D341Med (cell line): ENCODE results near the gene NSFL1C.
"Not testable (repeated sequence)": the region's sequence is repeated elsewhere in the genome, so short reads cannot be mapped to it uniquely, and the experiment has no call there.

Source experiments
- DNase-seq: peaks from one replicate; pipeline ENCODE4 v3.0.0; 2012; ENCODE audit warnings: low spot score

The NSFL1C gene

DNA sequence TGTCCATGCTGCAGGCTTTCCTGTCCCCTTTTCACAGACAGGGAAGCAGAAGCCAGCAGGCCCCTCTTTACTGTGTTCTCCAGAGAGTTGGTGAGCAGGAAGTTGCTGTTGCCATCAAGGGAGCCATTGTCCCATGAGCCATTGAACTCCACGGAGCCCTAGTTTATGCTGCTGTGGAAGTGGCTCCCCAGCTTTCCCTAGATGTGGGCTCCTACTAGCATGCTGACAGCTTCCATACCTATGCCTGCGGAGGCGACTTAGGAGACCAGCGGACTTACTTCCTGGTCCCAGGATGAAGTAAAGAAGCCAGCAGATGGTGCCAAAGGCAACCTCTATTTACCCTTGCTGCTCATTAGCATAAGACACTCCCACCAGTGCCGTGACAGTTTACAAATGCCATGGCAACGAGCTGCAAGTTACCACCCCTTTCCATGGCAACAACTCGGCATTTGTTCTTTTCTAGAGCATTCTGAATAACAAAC lies 43.0 kb downstream of the NSFL1C start:
- peak; percentile 47 for DNase-seq

DNA sequence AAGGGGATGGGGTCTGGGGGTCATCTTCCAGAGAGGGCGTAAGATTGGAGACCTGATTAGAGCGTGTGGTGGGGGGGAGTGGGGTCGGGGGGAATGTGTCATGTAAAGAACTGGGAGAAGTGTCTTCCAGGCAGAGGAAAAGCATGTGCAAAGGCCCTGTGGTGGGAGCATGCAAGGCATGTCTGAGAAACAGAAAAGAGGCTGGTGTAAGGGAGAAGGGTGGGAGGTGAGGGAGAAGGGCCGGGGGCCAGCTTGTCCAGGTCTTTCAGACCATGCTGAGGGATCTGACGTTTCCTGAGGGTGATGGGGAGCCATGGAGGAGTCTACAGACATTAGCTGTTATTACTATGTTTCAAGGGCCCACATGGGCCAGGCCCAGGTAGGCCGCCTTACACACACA lies 43.4 kb downstream of the NSFL1C start:
- DNase-seq = no peak

DNA sequence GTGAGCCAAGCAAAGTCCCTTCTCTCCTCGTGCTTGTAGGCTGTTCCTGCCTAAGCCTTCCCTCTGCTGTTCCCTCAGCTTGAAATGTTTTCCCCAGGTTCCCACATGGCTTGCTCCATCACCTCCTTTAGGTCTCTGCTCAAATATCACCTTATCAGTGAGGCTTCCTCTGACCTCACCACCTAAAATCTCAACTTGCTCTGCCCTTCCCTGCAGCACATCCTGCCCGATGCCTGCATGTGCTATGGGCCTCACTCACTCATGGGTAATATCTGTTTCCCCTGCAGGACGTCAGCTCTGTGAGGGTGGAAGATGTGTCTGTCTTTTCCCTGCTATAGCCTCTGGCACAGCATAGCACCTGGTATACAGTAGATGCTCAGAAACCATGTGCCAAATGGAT lies 43.9 kb downstream of the NSFL1C start:
- DNase-seq = no peak

DNA sequence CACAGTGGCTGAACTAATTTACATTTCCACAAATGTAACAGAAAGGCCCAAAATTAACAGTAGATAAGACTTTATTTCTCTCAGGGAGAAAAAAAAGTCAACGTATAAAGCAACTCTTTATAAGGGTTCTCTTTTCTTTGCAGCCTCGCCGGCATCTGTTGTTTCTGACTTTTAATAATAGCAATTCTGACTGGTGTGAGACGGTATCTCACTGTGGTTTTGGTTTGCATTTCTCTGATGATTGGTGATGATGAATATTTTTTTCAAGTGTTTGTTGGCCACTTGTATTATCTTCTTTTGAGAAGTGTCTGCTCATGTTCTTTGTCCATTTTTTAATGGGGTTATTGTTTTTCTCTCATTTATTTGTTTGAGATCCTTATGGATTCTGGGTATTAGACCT lies 46.6 kb downstream of the NSFL1C start:
- DNase-seq = no peak

DNA sequence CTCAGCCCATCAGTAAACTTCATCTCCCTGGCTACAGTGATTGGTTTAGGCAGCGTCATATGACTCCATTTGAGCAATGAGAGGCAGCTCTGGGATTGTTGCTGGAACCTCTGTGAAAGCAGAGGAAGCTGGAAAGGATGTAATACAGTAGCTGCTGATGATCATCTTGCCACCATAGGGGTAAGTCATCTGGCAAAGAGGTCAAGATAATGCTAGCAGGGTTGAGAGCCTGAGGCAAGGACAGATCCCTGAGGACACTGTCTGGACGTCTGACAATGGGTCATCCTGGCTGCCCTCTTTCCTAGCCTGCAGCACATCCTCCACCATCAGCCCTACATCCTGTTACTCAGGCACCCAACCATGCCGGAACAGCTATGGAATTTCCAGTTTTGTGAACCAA lies 48.3 kb downstream of the NSFL1C start:
- DNase-seq = no peak

DNA sequence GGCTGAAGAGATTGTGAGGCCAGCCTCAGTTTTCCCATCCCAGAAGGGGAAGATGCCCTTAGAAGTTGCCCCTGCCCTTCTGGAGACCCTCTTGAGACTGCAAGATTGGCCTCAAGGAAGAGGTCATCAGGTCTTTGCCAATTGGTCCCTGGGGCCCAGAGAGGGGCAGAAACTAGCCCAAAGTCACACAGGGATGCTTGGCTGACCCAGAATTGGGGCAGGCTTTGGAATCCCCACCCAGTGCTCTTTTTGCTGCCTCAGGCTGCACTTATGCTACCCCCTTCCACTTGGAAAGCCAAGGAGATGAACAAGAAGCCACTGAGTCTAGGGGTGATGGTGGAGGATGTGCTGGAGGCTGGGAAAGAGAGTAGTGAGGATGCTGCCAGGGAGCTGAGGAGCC lies 48.9 kb downstream of the NSFL1C start:
- no peak for DNase-seq

DNA sequence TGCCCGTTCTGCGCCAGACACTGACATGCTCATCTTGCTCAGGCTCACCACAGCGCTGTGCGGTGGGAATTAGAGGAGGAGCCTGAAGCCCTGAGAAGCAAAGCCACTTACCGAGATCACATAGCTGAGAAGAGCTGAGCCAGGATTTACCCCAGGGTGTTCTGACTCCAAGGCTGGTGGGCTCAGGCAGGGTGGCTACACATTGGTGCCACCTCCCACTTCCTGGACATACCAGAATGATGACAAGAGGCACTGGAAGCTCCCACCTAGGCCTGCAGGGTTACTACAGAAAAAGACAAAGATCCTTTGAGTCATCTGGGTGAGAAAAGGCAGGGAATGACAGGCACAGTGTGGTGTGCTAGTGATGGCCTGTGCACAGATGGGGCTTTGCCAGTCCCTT lies 49.4 kb downstream of the NSFL1C start:
- DNase-seq = peak; percentile 43

DNA sequence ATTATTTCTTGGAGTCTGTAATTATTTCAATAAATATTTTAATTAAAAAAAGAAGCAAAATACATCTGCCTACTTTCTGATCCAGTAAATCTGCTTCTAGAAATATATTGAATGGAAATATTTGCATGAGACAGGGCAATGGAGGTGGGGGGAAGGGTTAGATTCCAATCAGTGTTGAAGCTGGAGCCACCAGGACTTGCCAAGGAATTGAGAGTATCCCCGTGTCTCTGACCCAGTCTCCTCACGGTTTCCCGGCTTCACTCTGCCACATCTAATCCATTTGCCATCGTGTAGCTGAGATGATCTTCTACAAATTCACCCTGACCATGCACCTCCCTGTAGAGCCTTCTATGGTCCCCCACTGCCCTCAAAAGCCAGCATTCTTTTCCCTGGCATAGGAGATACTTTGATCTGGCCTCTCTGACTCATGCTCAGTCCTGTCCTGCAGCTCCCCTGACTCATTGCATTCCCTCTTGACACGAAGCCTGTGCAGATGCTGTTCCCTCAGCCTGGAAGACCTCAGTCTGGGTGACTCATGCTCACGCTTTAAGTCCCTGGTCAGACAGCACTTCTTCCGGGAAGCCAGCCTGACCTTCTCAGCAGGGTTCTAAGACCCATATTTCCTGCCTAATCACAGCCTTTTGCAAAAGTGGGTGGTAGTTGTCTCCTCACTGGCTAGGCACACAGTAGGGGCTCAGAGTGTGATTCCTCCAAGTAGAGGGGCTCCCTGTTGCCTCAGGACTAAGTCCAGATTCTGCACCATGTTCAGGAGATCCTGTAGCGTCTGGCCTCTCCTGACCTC lies 50.8 kb downstream of the NSFL1C start:
- DNase-seq = no peak

DNA sequence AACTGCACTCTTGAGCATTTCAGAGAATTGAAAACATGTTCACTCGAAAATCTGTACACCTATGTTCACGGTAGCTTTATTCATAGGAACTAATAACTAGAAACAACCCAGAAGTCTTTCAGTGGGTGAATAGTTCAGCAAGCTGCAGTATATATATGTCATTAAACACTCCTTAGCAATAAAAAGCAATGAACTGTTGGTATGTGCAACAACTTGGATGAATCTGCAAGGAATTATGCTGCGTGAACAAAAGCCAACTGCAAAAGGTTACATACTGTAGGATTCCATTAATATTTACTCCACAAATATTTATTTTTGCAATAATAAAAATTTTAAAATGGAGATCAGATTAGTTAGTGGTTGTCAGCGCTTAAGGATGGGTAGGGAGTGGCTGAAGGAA lies 51.7 kb downstream of the NSFL1C start:
- no peak for DNase-seq

DNA sequence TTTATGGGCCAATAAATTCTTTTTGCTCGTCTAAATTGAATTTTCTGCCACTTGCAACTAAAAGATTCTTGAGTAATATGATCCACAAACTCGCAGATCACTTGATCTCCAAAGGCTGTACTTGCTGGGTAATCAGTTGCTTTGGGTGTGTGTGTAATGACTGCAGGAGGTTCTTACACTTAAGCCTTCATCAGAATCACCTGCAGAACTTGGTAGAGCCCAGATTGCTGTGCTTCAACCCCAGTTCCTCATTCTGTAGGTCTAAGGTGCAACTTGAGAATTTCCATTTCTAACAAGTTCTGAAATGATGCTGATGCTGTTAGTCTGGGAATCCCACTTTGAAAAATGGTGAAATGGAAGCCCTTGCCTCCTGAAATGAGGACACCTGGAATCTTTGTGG lies 60.8 kb downstream of the NSFL1C start:
- no peak for DNase-seq

DNA sequence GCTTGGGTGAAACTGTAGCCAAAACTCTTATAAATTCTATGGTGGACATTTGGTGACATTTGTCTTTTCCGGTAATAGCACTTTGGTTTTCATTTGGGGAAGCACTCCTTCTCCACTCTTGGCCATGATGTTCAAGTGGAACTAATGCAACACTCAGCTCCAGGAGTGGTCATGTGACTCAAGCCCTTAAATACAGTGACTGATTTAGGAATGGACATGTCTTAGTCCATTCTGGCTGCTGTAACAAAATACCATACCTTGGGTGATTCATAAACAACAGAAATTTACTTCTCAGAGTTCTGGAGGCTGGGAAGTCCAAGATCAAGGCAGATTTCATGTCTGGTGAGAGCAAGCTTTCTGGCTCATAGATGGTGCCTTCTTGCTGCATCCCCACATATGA lies 63.0 kb downstream of the NSFL1C start:
- DNase-seq = no peak

DNA sequence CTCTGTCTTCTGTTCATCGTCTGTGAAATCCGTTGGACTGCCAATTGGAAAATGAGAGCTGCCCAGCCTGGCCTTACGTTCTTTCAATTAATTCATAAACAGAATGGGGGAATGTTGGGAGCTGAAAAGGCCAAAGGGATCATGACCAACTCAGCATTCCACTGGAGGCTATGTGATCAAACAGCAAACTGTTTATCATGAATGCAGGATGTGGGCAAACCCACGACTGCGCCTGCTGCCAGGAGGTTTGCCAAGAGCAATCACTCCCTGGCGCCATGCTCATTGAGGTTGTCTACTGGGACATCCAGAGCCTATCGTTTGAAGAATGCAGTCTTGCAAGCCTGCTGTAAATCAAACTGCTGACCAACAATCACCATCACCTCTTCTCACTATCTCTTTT lies 64.5 kb downstream of the NSFL1C start:
- no peak for DNase-seq

DNA sequence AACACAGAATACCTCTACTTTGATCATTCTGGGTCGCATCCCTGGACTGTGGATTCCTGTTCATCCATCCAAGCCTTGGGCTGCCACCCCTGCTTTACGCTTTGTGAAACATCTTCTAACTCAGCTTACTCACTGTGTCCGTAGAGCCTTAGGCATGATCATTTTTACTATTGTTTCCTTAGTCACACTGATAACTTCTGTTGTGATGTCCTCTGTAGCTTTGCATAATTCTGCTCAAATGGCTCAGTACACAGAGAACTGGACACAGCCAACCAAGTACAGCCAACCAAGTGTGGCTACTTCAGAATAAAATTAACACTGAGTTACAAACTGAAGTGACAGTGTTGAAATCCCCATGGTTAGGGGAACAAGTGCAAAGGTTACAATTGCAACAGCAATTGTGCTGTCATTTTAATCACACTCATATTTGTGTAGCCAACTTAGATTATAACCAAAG lies 65.2 kb downstream of the NSFL1C start:
- no peak for DNase-seq

DNA sequence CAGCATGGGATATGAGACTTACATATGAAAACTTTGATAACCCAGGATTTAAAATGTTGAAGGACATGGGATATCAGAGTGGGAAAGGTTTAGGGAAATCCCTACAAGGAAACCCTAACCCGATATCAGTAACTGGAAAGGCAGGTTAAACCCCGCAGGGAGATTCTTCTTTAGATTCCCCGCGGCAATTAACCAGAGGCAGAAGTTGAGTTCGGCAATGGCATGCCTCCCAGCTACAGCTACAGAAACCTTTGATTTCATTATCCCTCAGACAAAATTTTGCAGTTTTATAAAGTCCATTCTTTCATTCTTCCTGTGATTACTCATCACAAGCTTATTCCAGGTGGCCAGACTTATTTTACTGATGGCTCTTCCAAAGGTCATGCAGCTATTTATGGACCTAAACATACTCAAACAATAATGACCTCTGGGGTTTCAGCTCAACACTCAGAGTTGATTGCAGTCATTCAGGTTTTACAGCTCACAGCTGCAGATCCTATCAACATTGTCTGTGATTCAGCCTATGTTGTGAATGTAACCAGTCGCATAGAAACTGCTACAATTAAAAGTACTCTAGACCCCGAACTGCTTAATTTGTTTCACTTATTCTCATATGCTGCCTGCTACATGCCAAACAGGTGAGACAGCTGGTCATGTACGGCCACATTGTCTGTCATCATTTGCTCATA lies 66.8 kb downstream of the NSFL1C start:
- not testable (repeated sequence) for DNase-seq

DNA sequence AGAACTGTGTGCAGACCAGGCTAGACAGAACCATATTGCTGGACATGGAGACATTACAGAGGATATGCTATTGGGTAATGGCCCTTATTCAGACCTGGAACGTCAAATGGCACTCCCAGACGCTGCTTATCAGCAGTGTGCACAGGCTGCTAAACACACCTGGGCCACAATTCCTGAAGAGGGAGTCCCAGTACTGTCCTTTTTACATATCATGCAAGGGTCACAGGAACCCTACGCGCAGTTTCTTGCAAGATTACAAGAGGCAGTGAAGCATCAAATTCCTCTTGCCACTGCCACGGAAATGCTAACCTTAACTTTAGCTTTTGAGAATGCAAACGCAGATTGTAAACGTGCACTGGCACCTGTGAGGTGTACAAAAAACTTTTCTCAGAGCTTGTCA lies 68.5 kb downstream of the NSFL1C start:
- not testable (repeated sequence) for DNase-seq

DNA sequence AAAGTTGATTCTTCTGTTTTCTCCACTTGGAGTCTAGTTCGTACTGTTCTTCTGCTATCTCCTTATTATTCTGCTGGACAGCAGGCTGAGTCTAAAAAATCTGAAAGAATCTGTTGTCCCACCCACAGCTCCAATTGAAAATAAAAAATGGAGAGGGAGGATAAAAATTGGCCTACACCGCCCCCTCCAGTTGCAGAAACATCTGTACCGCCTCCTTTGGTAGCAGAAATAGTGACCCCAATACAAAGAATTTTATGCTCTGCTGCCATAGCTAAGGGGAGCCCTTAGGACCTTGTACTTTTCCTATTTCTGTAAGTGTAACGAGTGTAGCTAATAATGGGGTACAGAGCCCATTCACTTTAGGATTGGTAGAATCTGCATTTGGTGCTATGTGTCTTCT lies 68.9 kb downstream of the NSFL1C start:
- DNase-seq = no peak

DNA sequence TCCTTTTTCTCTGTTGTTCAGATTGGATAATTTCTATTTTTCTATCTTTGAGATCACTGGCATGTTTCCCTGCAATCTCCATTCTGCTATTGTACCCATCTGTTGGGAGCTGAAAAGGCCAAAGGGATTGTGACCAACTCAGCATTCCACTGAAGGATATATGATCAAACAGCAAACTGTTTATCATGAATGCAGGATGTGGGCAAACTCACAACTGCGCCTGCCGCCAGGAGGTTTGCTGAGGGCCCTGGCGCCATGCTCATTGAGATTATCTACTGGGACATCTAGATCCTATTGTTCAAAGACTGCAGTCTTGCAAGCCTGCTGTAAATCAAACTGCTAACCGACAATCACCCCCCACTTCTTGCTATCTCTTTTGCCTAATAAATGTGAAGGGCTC lies 69.9 kb downstream of the NSFL1C start:
- DNase-seq = no peak

DNA sequence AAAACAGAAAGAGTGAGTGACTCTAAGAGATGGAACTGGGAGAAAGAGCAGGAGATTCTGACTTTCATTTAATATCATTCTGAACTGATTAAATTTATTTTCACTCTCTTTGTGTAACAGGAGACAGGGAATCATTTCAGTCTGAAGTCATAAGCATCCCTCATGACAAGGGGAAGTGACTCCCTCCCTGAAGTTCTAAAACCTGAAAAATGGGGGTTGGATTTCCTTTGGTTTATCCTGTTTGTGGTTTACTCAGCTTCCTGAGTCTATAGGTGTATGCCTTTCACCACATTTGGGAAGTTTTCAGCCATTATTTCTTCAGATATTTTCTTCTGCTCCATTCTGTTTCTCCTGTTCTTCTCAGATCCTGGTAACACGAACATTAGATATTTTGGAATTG lies 70.4 kb downstream of the NSFL1C start:
- no peak for DNase-seq

DNA sequence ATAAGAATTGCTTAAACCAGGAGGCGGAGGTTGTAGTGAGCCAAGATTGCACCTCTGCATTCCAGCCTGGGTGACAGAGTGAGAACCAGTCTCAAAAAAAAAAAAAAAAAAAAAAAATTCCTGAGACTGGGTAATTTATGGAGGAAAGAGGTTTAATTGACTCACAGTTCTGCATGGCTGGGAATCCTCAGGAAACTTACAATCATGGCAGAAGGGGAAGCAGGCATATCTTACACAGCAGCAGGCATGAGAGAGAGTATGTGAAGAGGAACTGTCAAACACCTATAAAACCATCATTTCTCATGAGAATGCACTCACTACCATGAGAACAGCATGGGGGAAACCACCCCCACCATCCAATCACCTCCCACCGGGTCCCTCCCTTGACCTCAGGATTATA lies 72.0 kb downstream of the NSFL1C start:
- DNase-seq = no peak

DNA sequence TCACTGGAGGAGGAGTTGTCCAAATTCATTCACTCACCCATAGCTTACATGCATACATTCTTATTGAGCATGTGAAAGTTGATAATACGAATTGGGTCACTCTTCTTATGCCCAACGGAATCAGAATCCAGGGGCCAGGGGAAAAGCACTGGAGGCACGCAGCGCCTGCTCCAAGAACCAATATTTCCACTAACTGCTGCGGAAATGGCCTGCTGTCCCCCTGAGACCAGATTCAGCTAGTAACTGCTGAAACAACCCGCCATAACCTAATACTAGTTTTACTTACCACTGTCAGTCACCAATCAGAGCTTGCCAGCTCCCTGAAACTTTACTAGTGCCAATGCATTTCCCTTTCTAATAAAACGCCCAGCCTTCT lies 73.2 kb downstream of the NSFL1C start:
- DNase-seq = no peak

DNA sequence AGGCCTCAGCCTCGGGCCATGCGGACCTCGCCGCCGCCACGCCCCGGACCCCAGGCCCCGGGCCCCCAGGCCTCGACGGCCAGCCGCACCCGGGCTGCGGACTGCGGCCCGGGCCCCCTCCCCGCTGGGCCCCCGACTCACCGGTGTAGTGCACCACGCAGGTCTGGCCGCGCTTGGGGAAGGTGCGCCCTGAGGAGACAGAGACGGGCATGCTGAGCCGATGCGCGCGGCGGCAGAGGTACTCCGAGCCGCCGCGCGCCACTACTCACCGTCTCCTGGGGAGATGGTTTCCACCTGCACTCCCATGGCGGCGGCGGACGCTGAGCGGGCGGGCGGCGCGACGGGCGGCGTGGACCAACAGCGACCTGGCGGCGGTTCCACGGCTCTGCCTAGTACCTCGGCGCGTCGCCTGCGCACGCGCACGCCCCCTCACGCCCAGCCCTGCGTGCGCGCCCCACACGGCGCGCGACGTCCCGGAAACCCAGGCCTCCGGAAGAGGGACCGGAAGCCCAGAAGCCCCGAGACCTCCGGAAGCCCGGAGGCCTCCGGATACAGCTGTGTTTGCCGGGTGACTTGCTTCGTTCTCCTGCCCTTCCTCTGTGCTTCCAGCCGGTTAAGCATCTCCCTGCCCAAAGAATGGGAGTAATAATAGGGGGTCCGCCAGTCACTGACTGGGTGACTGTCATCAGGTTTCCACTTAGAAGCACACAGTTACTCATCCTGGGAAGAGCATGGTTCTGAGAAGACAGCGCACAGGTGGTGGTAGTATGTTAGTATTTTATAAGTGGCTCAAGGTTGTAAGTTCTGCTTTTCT lies 73.7 kb downstream of the NSFL1C start, which contains the start of gene FKBP1A:
Gene FKBP1A, minus strand, starts transcription at position 362 of the 814 bp plus-strand sequence. Its CDS starts 56 bp downstream, at position 306.
- DNase-seq = peak; percentile 97

DNA sequence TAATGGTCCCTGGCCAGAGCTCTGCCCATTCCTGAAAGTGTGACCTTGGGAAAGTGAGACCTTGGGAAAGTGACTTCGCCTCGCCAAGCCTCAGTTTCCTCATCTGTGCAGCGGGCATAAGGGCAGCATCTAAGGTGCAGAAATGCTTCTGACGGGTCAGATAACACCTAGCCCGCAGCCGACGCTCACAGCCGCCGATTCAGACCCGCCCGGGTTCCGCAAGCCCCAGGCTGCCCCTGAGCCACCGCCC lies 74.3 kb downstream of the NSFL1C start:
- DNase-seq = no peak
